Superior temporal gyrus (tissue), 1 donor: ENCODE data around the gene SACM1L.
"Not testable (repeated sequence)": the region's sequence is repeated elsewhere in the genome, so short reads cannot be mapped to it uniquely, and the experiment has no call there.

Experiments used
- DNase-seq: peaks from one replicate; pipeline ENCODE4 v3.0.0-alpha.2; 2016; ENCODE audit errors: extremely low spot score

SACM1L gene

DNA sequence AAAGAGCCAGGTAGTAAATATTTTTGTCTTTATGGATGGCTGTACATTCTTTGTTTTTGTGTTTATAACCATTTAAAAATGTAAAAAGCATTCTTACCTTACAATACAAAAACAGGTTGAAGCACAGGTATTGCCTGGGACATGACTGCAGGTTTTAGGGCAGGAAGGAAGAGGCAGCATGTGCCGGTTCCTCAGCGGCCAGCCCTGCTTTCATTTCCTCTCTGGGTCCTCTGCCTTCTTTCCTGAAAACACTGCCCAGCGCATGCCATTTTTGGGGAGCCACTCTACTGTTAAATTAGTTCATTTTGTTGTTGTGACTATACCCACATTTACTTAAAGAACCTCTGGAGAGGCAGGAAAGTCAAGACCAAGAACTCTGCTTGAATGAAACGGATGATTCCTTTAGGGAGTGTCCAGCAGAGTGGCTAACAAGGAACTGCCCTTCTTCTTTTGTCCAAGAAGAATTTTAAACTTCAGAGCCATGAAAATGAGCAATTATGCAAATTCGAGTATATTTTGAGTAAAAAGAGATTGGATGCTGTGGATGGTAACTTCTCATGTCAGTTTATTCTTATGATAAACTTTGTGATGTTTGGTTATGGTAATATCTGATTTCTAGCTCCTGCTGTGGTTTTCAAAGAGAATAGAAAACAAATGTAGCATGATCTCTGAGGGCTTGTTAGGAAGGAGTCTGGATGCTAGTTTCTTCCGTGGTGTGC, 52.7 kb downstream of the SACM1L start:
- DNase-seq: no peak

DNA sequence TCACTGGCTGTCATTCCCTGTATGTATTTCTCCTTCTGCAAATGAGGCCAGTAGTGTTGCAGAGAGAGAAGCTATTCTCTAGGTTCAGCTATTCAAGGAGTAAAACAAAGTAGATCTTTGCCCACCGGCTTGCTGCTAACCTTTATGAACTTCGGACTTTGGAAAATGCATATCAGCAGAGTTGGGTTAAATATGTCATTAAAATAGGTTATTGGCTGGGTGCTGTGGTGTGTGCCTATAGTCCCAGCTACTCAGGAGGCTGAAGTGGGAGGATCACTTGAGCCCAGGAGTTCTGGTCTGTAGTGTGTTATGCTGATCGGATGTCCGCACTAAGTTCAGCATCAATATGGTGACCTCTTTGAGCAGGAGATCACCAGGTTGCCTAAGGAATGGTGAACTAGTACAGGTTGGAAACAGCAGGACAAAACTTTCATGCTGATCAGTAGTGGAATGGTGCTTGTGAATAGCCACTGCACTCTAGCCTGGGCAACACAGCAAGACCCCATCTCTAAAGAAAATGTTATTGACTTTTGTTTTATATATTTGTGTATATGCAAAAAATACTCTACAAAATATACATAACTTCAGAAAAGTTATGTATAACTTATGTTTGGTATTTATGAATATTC, 53.4 kb downstream of the SACM1L start:
- no peak for DNase-seq

DNA sequence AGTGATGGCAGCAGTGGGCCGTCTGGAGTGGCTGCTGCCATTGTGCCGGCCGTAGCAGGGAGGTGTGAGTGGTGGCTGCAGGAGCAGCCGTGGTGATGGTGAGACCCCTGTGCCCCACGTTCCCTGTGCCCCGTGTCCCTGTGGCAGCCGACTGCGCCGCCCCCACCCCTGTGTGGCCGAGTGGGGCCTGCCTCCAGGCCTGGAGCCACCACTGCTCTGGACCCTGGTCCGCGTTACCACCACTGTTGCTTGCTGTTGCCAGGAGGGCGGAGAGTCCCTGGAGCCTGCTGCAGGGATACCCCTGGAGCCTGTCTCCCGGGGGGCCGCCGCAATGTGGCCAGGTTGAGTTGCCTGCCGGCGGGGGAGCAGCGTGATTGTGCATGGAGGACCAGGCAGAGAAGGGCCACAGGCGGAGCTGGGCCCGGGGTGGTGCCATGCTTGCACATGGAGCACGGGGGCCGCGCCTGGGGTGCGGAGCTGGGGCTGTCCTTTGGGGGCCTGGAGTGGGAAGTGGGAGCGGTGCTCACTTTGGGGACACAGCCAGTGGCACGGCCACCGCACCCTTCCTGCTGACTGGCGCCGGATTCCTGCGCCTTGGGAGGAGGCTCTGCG, 57.1 kb downstream of the SACM1L start:
- no peak for DNase-seq

DNA sequence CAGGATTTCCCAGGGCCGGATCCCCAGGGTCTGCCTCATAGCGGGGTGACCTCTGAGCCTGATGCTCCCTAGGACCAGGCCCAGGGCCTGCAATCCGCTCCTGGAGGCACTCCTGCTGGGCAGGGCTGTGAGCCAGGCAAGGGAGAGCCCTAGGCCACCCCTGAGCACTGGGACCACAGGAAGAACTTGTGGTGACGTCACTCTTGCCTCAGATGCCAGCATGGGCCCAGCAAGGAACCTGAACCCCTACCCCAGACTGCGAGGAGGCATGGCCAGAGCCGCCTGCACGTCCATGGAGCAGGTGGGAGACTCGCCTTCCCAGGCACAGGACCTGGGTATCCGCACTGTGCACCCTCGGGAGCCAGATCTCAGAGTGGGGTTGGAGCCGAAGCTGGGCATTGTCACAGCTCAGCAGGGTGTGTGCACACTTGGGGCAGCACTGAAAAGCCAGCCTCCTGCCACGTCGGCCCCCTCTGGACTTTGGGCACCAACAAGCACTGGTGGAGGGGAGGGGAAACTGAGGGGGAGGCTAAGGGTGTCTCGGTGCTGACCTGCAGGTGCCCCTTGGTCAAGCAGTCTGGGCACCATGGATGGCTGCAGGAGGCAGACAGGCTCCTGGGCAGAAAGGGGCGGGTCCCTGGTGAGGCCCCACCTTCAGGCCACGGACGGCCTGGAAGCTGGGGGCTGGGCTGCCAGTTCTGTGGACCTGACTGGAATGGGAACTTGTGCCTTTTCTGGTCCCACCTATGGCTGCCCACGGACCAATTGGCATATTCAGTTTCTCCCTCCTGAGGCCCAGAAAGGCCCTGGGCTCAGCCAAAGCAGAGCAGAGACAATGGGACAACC, 57.8 kb downstream of the SACM1L start:
- DNase-seq: no peak

DNA sequence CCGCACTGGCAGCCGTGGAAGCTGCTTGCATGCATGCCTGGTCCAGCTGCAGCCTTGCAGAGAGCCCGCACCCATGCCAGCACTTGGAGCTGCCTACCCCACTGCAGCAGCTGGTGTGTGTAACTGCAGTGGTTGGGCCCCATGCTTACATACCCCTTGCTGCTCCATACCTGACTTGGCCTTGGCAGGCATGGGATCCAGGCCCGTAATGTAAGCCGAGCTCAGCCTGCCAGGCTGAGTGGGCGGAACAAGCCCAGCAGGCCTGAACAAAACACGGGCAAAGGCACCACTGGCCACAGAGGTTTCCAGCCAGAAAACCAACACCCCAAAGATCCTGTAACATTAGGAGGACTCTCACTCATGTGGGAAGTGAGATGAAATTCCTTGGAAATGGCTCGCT, 58.9 kb downstream of the SACM1L start:
- no peak for DNase-seq

DNA sequence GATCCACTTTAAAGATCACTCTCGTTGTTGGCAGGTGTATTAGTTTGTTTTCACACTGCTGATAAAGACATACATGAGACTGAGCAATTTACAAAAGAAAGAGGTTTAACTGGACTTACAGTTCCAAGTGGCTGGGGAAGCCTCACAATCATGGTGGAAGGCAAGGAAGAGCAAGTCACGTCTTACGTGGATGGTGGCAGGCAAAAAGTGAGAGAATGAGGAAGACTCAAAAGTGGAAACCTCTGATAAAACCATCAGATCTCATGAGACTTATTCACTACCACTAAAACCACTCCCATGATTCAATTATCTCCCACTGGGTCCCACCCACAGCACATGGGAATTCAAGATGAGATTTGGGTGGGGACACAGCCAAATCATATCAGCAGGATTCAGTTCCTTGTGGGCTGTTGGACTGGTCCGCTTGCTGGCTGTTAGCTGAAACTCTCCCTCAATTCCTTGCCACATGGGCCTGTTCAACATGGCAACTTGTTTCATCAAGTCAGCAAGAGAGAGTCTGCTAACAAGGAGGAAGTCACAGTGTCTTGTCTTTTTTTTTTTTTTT, 59.9 kb downstream of the SACM1L start:
- not testable (repeated sequence) for DNase-seq

DNA sequence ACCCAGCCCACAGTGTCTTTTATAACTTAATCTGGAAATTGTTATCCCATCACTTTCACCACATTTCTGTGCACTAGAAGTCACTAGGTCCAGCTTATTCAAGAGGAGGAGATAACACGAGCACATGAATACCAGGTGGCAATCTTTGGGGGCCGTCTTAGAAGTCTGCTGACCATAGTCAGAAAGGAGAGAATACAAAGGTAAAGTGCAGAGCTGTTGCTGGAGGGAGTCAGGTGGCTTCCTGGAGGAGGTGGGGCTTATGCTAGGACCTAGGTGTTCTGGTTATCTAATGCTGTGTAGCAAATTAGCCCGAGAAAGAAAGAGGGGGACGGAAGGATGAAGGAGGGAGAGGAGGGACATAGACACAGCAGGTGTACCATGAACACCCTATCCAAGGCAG, 60.7 kb downstream of the SACM1L start:
- no peak for DNase-seq

DNA sequence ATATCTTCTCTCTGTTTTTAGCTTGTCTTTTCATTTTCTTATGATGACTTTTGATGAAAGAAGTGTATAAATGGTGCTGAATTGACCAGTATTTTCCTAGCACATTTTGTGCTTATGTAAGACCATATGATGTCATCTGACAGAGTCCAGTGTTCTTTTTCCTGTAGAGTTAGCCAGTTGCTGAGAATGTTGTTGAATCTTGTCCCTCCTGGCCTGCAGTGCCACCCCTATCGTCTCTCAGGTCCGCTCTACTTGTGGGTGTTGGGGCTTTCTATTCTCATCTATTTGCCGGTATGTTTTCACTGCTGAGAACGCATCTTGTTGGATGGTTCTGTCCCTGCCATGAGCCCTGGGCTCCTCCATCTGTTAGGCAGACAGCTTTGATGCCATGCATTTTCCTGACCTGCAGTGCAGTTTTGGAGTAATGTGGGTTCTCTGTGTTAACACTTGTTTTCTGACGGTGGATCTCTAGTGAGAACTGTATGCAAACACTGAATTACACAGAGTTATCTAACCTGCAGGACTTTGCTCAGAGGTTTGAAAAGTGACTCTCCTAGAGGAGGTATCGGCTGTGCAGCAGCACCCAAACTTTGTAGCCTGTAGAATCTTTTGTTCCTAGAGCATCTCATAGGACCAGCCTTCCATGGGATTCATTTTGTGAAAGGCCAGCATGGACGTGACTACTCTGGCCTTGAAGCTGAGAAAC, 62.5 kb downstream of the SACM1L start:
- DNase-seq: no peak

DNA sequence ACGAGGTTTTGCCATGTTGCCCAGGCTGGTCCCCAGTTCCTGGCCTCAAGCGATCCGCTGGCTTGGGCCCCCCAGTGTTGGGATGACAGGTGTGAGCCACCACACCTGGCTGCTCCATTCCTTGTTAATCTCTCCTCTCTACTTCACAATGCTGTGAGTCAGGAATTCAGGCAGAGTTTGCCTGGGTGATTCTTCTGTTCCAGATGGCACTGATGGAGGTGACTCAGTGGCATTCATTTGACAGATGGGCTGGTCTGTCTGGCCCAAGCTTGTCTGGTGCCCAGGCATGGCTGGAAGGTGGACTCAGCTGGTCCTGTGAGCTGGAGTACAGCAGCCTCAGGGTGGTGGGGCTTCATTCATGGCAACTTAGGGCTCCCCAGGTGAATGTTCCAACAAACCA, 63.9 kb downstream of the SACM1L start:
- DNase-seq: no peak

DNA sequence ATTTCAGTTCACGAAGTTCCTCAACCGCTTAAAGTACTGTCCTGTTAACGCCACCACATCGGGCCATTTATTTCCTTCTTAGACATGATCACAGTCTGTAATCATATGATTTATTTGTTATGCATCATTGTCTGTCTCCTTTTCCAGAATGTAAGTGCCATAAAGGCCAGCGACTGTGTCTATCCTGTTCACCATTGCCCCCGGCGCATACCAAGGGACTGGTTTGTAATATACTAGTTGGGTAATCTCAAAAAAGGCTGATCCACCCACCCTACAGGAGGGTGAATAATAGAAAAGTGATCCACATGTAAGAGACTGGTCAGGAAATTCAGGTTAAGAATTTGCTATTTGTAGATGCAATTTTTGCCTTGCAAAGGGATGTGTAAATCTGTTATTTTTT, 65.3 kb downstream of the SACM1L start:
- DNase-seq: no peak

DNA sequence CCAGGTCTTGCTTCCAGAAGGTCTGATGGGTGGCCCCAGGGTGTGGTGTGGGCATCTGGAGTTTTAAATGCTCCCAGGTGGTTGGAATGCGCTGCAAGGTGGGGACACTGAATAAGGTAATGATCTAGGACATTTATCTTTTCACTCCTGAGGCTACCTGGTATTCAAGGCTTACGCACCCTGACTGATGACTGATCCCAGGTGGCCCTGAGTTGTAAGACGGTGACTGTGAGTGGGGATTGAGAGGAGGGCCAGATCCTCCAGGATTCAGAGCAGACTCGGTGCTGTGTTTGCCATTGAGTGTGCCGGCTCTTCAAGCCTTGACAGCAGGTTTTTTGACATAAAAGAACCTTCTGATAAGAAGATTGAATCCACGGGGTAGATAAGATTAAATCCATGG, 66.9 kb downstream of the SACM1L start:
- DNase-seq: no peak

DNA sequence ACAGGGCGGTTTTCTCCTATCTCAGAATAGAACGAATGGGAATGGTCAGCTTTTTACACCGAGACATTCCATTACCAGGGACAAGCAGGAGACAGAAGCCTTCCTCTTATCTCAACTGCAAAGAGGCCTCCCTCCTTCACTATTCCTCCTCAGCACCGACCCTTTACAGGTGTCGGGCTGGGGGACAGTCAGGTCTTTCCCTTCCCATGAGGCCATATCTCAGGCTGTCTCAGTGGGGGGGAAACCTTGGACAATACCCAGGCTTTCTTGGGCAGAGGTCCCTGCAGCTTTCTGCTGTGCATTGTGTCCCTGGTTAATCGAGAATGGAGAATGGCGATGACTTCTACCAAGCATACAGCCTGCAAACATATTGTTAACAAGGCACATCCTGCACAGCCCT, 67.9 kb downstream of the SACM1L start:
- DNase-seq: not testable (repeated sequence)

DNA sequence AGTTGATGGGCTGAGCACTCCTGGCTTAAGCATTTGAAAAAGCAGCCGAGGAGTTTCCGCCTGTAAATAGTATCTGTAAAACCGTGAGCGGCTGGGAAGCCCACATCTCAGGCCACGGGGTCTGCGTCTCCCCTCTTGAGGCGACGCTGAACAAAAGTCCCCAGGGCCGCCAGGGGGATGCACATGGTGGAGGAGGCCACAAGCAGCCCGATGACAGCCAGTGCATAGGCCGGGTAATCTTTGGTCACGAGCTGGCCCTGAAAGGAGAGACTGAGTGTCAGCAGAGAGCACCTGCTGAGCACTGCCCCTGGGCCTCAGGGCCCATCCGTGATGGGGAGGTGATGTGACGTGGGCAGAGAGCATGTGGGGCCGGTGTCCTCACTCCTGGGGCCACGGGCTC, 69.7 kb downstream of the SACM1L start:
- DNase-seq: no peak

DNA sequence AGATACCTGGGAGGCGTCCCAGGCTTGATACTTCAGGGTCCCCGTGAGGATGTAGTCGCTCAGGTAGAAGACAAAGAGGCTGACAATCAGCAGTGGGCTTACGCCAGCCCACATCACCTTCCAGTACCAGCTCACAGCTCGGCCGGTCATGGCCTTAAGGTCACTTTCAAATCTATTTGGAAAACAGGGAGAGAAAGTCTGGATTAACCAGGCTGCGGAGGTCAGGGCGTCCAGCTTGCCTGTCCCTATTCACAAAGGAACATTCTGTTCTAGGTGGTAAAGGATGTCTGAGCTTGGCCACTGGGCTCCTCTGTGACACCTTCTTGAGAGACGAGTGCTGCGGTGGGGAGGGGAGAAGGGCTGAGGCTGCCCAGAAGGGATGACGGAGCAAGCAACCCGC, 70.7 kb downstream of the SACM1L start:
- no peak for DNase-seq

DNA sequence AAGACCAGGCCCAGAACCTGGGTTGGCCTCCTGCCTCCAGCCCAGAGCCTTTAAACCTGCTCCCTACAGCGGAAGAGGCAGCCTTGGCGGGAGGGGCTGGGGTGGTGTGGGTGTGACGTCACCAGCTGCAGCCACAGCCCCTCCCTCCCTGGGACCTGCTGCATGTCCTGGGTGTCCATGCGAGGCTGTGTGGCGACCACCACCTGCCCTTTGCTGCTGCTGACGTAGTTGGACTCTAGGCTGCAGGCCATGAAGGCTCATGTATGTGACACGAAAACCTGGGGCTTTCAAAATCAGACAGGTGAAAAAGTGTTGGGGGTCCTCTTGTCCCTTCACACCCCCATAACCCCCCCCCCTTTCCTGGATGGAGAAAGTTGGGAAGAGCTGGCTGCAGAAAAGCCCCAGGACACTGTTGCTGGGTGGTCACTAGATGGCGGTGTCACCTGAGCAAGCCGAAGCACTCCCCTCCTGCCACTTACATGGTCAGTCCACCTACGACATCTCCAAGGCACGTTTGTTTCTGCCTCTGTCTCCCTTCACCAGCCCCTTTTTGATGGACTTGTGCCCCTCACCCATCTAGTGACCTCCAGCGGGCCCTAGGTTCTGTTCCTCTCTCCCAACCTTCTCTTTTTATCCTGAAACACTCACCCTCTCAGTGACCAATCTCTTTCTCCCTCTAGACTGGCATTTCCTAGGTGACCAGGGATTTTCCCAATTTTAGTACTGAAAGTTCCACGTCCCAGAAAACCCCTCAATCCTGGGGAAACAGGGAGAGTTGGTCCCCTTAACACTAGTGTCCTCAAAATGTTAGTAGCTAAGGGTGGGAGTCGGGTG, 71.9 kb downstream of the SACM1L start:
- peak; percentile 50 for DNase-seq

DNA sequence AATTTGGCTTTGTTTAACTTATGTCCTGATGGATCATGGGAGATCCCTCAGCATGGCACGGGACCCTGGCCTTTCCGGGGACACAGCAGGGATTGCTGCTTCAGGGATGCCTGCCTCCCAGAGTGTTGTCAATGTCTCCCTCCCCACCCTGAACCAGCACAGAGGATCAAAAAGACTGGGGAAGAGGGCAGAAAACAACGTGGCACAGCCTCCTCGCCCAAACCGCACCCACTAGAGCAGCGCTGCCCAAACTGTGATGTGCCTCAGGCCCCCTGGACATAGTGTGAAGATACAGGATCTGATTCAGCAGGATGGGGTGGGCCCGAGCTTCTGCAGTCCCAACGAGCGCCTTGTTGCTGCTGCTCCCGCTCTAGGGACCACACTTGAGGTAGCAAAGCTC, 72.6 kb downstream of the SACM1L start:
- DNase-seq: no peak

DNA sequence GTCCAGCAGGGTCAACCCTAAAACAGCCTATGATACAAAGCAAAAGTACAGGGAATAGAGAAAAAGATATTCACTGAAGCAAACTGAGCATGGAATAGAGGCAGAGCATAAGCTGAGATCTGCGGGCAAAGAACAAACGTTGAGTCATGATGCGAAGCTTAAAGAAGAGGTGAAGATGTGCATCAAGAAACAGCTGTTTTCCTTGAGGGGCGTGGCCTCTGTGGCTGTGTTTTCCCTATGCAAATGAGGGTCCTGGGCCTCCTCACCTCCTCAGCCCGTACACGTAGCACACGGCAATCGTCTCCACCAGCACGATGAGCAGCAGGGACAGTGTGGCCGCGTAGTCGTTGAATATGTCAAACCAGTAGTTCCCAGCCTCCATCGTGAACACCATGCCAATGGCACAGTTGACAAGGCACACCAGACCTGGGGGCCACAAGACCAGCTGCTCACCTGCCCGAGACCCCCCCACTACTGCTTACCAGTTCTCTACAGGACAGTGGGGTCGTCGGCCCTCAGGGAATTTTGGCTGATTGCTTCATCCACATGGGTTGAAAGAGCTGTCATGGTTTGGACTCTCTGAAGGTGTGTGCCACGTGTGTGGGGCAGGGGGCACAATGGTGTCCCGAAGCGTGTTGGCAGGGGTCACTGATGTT, 73.6 kb downstream of the SACM1L start:
- DNase-seq: no peak

DNA sequence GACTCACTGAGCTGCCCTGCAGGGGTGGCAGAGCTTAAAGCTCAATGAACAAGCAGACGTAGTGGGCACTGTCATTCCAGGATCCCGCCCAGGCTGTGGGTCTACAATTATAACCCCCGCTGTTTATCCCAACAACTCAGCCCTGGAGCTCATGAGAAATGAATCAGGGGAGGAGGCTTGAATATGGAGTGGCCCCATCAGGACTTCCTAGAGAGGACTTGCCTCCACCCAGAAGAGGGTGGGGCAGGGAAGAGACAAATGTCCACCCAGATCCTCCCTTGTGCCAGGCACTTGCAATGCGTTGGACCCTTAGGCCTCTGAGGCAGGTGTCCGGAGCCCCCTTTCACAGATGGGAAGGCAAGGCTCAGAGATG, 74.1 kb downstream of the SACM1L start:
- DNase-seq: no peak

DNA sequence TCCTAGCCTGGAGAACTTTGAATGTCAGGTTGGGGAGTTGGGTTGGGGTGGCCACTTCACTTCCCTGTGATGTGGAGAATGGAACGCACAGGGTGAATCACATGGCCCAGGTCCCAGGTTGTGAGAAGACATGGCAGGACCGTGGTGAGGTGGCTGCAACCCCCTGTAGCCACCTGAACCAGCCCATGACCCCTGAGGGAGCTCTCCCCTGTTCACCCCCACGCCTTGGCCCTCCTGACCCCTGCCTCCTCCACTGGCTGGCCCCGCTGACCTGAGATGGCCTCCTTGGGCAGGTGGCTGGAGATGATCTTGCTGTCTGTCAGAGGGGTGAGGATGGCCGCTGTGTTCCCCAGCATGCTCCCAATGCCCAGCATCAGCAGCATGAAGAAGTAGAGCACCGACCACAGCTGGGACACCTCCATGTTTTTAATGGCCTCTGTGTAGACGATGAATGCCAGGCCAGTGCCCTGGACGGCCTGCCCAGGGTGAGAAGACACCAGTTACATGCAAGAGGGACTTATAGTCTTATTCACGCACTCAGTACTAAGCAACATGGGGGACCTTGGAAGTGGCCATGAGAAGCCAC, 76.2 kb downstream of the SACM1L start:
- no peak for DNase-seq

DNA sequence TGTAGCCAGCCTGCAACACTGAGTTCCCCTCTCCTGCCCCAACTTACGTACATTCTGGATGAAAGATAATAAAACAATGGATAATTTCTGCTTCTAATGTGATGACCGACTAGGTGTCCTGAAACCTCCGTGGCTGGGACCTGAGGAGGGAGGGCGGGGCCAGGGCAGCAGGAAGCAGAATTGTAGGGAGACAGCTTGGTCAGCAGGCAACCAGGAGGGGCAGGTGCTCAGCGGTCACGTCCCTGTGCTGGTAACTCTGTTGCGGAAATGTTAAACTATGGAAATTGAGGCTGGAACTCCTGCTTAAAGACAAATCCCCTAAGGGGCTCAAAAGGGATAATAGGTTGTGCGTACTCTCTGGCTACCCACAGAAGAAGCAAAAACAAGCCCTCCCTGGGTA, 76.8 kb downstream of the SACM1L start:
- DNase-seq: no peak
